Embryonic facial prominence (tissue), 1 donor: ENCODE results near the gene RASL12.
"Not testable (repeated sequence)": the region's sequence is repeated elsewhere in the genome, so short reads cannot be mapped to it uniquely, and the experiment has no call there.

ENCODE experiments used
- DNase-seq: peaks from one replicate; pipeline ENCODE4 v3.0.0-alpha.2; 2016; ENCODE audit errors: extremely low spot score

The RASL12 gene

GRCh38 chr15:65075607-65076395, 8.0 kb upstream of the RASL12 start:
- DNase-seq: not testable (repeated sequence)

GRCh38 chr15:65074946-65075345, 7.2 kb upstream of the RASL12 start:
- DNase-seq: not testable (repeated sequence)

DNA sequence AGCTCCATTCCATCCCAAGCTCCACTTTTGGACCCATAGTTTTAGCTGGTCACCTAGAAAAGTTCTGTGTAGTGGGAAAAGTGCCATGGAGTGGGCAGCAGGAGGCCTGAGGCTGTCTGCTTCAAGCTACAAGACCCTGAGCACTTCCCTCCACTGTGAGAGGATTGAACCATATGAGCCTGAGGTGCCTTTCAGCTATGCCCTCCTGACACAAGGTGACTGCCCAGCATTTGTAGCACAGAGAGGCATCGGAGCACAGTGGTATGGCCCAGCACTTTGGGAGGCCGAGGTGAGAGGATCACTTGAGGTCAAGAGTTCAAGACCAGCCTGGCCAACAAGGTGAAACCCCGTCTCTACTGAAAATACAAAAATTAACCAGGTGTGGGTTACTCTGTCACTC, 4.8 kb upstream of the RASL12 start:
- DNase-seq: no peak

DNA sequence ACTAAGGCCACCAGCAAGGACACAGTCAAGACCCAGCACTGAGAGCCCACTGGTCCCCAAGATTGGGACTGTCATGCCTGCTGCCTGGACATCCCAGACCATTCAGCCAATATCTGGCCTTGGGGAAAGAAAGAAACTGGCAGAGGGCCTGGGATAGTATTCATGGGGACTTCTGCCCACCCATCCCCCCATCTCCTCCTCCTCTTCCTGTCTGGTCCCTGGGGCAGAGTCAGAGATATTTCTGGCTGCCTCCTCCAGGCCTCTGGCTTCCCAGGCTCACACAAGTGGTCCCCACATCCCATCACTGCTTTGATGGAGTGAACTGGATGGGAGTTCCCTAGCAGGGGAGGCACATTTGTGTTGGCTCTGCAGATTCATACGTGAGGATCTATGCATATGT, 4.2 kb upstream of the RASL12 start:
- DNase-seq: no peak

DNA sequence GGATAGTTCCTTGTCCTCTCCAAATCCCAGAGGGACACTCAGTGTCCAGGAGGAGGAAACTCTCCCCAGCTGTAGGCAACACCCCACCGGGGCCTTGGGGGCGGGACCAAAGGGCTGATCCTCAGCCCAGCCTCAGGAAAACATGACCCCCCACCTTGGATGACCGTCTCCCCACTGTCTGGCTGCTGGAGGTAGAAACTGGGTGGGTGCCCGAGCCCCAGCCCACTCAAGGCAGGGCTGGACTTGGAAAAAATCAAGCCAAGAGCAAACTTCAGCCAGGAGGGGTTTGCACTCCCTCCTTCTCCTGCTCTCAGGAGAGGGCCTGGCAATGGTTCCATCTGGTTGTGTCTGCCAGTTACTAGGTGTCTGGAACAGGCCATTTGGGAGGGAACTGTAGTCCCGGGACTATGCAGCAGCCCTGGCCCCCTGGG, 3.6 kb upstream of the RASL12 start:
- no peak for DNase-seq

DNA sequence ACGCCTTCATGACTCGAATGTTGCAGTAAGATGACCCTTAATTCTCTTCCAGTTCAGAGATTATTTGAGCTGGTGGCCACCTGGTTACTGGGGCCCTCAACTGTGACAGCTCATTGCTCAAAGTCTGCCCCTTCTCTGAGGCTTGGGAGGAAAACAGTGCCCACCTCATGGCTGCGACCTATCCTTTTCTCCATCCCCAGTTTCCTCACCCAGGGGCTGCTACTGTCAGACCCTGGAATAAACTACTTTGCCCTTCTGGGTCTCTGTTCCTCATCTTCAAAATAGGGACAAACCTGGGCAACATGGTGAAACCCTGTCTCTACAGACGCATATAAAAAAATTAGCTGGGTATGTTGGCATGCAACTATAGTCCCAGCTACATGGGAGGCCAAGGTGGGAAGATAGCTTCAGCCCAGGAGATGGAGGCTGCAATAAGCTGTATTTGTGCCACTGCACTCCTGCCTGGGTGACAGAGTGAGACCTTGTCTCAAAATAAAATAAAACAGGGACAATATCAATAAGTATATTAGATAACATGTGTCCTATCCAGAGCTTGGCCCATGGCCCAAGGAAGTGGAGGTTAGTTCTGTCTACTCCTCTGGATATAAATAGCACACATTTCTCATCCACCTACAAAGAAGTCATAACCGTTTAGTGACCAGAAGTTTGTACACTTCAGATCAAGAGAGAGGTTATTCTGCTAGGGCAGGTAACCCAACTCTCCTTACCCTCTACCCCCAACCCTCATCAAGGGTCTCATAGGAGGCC, 2.2 kb upstream of the RASL12 start:
- DNase-seq: no peak

GRCh38 chr15:65069179-65069578, 1.4 kb upstream of the RASL12 start:
- no peak for DNase-seq

GRCh38 chr15:65068403-65068788, 605 bp upstream of the RASL12 start:
- no peak for DNase-seq

- no peak for DNase-seq
Measured at GRCh38 chr15:65067317-65067644, 510 bp downstream of the RASL12 start.

GRCh38 chr15:65066635-65067316, 1.0 kb downstream of the RASL12 start:
- DNase-seq: no peak

- no peak for DNase-seq
Measured at GRCh38 chr15:65066001-65066634, 1.7 kb downstream of the RASL12 start.

GRCh38 chr15:65062726-65063125, 5.1 kb downstream of the RASL12 start:
- no peak for DNase-seq

DNA sequence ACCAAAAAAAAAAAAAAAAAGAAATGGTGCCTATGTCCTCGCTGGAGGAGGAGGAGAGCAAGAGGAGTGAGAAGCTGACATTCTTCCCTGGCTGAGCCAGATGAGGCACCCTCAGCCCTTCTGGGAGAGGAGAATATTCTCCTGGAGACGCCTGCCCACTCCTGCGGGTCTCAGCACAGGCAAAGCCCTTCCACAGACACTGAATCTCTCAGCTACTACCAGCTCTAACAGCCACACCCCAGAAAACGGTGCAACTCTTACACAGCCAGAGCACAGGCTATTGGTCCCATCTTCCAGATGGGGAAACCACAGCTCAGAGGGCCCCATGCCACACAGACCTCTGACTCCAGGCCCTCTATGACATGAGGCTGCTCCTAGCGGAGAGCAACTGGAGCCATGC, 5.7 kb downstream of the RASL12 start:
- DNase-seq: no peak

DNA sequence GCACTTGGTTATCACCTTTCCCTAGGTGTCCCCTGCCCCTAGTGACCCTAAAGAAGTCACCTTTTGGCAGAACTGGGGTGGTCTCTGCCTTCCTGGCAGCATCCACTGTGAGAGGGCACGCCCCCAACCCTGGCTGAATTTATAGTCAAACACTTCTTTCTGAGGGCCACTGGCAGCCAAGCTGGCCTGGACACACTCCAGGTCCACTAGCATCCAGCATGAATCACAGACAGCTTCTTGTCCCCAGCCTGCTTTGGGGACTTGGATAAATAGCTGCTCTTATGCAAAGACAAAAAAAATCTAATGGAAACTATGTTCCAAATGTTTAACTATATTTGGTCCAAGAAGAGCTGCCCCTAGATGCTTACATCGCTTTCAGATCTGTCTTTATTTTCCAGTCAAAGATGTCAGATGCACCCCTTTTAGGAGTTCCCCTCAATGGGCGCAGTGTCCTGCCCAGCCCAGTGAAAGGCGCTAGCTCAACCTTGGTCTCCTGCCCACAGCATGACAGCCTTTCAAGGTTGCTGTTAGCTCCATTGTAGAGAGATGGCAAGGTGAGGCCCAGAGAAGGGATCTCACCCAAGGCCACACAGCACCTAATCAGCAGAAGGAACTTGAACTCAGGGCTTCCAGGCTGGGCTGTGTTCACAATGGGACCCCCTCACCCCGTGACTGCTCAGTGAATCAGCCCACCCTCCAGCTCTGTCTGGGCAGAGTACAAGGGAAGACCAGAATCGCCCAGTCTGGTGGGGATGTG, 7.0 kb downstream of the RASL12 start:
- DNase-seq: no peak

- DNase-seq: no peak
Measured at GRCh38 chr15:65059931-65060596, 7.7 kb downstream of the RASL12 start.

DNA sequence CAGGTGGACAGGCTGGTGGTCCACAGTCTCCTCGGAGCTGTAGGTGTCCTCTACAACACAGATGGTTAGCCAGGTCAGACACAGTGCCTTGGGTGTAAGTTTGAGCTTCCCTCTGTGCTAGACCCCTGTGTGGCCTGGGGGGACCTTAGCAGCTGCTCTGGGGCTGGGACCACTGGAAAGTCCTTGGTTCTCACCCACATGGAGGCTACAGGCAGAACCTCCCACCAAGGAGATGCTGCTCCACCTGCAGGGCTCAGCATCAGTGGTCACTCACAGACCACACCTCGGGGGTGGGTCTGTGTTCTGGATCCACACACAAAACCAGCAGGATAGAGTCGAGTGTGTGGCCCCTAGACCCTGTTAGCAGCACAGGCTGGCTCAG, 8.4 kb downstream of the RASL12 start:
- no peak for DNase-seq

DNA sequence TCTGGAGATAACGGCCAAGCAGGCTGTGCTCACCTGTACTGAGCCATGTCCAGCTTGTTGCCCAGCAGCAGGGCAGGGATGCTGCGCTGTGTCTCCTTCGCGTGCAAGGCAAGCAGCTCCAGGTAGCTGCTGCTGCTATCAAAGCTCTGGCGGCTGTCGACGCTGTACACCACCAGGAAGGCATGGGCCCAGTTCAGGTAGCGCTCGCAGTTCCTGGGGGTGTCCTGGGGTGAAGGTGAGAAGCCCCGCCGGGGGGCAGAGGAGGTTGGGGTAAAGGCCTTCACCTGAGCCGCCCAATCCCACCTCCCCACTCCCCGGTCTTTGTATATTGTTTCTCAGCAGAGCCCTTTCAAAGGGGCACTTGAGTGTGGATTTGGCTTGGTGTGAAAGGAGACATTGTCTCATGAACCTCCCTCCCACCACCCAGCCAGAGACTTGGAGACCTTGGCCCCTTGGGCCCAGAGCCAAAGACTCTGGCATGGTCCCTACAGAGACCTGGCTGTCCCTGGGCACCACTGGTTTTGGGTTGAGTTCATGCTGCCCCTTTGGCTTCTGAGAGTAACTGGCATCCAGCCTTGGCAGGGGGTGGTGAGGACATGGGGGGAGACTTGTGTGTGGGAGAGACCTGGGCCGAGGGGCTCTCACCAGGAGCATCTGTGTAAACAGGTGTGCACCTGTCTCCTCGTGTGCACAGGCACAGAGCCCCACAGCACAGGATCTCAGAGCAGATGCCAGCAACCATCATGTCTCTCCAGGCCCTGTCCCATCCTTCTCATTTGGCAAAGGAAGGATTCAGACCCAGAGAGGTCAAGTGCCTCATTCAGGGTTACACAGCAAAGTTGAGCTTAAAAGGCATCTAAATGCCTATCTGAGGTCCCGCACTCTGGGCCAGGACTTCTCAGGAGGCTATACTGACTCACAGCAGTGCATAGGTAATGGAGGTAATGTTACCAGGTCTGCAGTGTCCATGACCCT, 9.1 kb downstream of the RASL12 start:
- no peak for DNase-seq

GRCh38 chr15:65057549-65057940, 10.2 kb downstream of the RASL12 start:
- no peak for DNase-seq

- DNase-seq: no peak
Measured at GRCh38 chr15:65056868-65057548, 10.8 kb downstream of the RASL12 start.
